Measurements from ENCODE around the gene LGR4.

LGR4 gene

GRCh38 chr11:27401280-27401832 is 71.2 kb downstream of the LGR4 start:
- no peak for DNase-seq (ENCODE audit: low read depth)

GRCh38 chr11:27398400-27398770 is 74.2 kb downstream of the LGR4 start:
- no peak for DNase-seq (ENCODE audit: low read depth)

- no peak for DNase-seq (ENCODE audit: low read depth)
Observed at GRCh38 chr11:27397624-27398399, 74.8 kb downstream of the LGR4 start.

GRCh38 chr11:27396259-27396839 is 76.2 kb downstream of the LGR4 start:
- DNase-seq (ENCODE audit: low read depth) = no peak

- no peak for DNase-seq (ENCODE audit: low read depth)
Observed at GRCh38 chr11:27395556-27396258, 76.9 kb downstream of the LGR4 start.

- DNase-seq (ENCODE audit: low read depth) = no peak
Observed at GRCh38 chr11:27394781-27395228, 77.8 kb downstream of the LGR4 start.

GRCh38 chr11:27392278-27393114 is 80.1 kb downstream of the LGR4 start:
- no peak for DNase-seq (ENCODE audit: low read depth)

- no peak for DNase-seq (ENCODE audit: low read depth)
Observed at GRCh38 chr11:27391331-27392015, 81.1 kb downstream of the LGR4 start.

GRCh38 chr11:27390318-27391295 is 82.0 kb downstream of the LGR4 start:
- DNase-seq (ENCODE audit: low read depth) = no peak

- DNase-seq (ENCODE audit: low read depth) = no peak
Observed at GRCh38 chr11:27388869-27389268, 83.7 kb downstream of the LGR4 start.

- DNase-seq (ENCODE audit: low read depth) = no peak
Observed at GRCh38 chr11:27388001-27388400, 84.6 kb downstream of the LGR4 start.

GRCh38 chr11:27387362-27387761 is 85.2 kb downstream of the LGR4 start:
- no peak for DNase-seq (ENCODE audit: low read depth)

- DNase-seq (ENCODE audit: low read depth) = no peak
Observed at GRCh38 chr11:27386181-27386845, 86.3 kb downstream of the LGR4 start.

- DNase-seq (ENCODE audit: low read depth) = no peak
Observed at GRCh38 chr11:27385245-27385644, 87.3 kb downstream of the LGR4 start.

- no peak for DNase-seq (ENCODE audit: low read depth)
Observed at GRCh38 chr11:27384227-27384626, 88.4 kb downstream of the LGR4 start.

- no peak for DNase-seq (ENCODE audit: low read depth)
Observed at GRCh38 chr11:27383645-27384044, 88.9 kb downstream of the LGR4 start.

GRCh38 chr11:27381238-27381666 is 91.3 kb downstream of the LGR4 start:
- no peak for DNase-seq (ENCODE audit: low read depth)

GRCh38 chr11:27380771-27381170 is 91.8 kb downstream of the LGR4 start:
- no peak for DNase-seq (ENCODE audit: low read depth)

- no peak for DNase-seq (ENCODE audit: low read depth)
Observed at GRCh38 chr11:27379449-27379848, 93.1 kb downstream of the LGR4 start.

GRCh38 chr11:27375370-27375769 is 97.2 kb downstream of the LGR4 start:
- DNase-seq (ENCODE audit: low read depth) = no peak

Measured in CMK (cell line).